WTC11 (cell line): ENCODE measurements around the gene MGAT5B. TPM values are rescaled to one million over a fixed set of nuclear protein-coding genes. Genes with fewer than 3 reads are reported as not detected.

Experiments
- ATAC-seq: fragments of 200-7000 bp; cut with Tn5 transposase; 2 replicates; pipeline ENCODE4 v1.10.0; 2021; ENCODE audit warnings: mild to moderate bottlenecking, moderate library complexity
- CTCF ChIA-PET: fragments of 300-600 bp; sonication (Branson Sonifier 250); formaldehyde crosslinking; loops from one replicate; lab custom pipeline; 2021; ENCODE audit warnings: antibody characterized with exemption; lab: Charles Lee
- POLR2A ChIA-PET: fragments of 350-600 bp; sonication (Branson Sonifier 250); formaldehyde crosslinking; loops from one replicate; lab custom pipeline; 2021; ENCODE audit warnings: antibody characterized with exemption; lab: Charles Lee
- DNase-seq: peaks from one replicate; pipeline ENCODE4 v3.0.0; 2021; ENCODE audit warnings: low spot score
- H3K27ac Mint-ChIP-seq: 2 replicates; pipeline ENCODE4 v1.8.0; 2021; ENCODE audit warnings: mixed read lengths
- H3K27me3 Mint-ChIP-seq: 2 replicates; pipeline ENCODE4 v1.8.0; 2021; ENCODE audit warnings: low read depth, mild to moderate bottlenecking, moderate library complexity, mixed read lengths
- H3K36me3 Mint-ChIP-seq: 2 replicates; pipeline ENCODE4 v1.8.0; 2021; ENCODE audit warnings: mixed read lengths
- H3K4me1 Mint-ChIP-seq: 2 replicates; pipeline ENCODE4 v1.8.0; 2022; ENCODE audit warnings: mixed read lengths
- H3K4me3 Mint-ChIP-seq: 2 replicates; pipeline ENCODE4 v1.8.0; 2021; ENCODE audit warnings: mild to moderate bottlenecking, moderate library complexity, mixed read lengths
- H3K9me3 Mint-ChIP-seq: 2 replicates; pipeline ENCODE4 v1.8.0; 2021; ENCODE audit warnings: mixed read lengths
- CBFB ChIP-seq: sonication (generic); formaldehyde crosslinking; IDR thresholded peaks from 2 replicates; pipeline ENCODE4 v1.8.1; 2022; ENCODE audit warnings: mild to moderate bottlenecking, low read depth, missing genetic modification reagents
- CREM ChIP-seq: sonication (generic); formaldehyde crosslinking; IDR thresholded peaks from 2 replicates; pipeline ENCODE4 v1.8.1; 2022; ENCODE audit warnings: mild to moderate bottlenecking, missing genetic modification reagents, moderate library complexity
- FOXK1 ChIP-seq: sonication (generic); formaldehyde crosslinking; IDR thresholded peaks from 2 replicates; pipeline ENCODE4 v1.8.0; 2022; ENCODE audit warnings: mild to moderate bottlenecking, moderate library complexity, missing genetic modification reagents
- JAZF1 ChIP-seq: fragments of 250-450 bp; sonication (Bioruptor Pico); IDR thresholded peaks from 2 replicates; pipeline ENCODE4 v1.9.0; 2021; ENCODE audit warnings: moderate library complexity, mild to moderate bottlenecking, inconsistent platforms
- KAT7 ChIP-seq: sonication (generic); formaldehyde crosslinking; IDR thresholded peaks from 2 replicates; pipeline ENCODE4 v1.8.1; 2023; ENCODE audit warnings: missing genetic modification reagents, mild to moderate bottlenecking, borderline replicate concordance
- NFATC4 ChIP-seq: fragments of 250-450 bp; sonication (Bioruptor Pico); IDR thresholded peaks from 2 replicates; pipeline ENCODE4 v1.9.0; 2021; ENCODE audit warnings: mild to moderate bottlenecking
- NFE2L1 ChIP-seq: sonication (generic); formaldehyde crosslinking; IDR thresholded peaks from 2 replicates; pipeline ENCODE4 v1.8.1; 2023; ENCODE audit warnings: missing genetic modification reagents
- NR1H2 ChIP-seq: sonication (generic); formaldehyde crosslinking; IDR thresholded peaks from 2 replicates; pipeline ENCODE4 v1.9.0; 2021; ENCODE audit warnings: mild to moderate bottlenecking, moderate library complexity, missing genetic modification reagents
- NR3C1 ChIP-seq: sonication (generic); formaldehyde crosslinking; conservative IDR thresholded peaks from 2 replicates; pipeline ENCODE4 v1.8.1; 2023; ENCODE audit warnings: low read depth, mild to moderate bottlenecking, missing genetic modification reagents
- SMAD3 ChIP-seq: sonication (generic); formaldehyde crosslinking; IDR thresholded peaks from 2 replicates; pipeline ENCODE4 v1.8.0; 2022; ENCODE audit warnings: missing genetic modification reagents, mild to moderate bottlenecking, borderline replicate concordance
- SMAD4 ChIP-seq: sonication (generic); formaldehyde crosslinking; IDR thresholded peaks from 2 replicates; pipeline ENCODE4 v1.8.0; 2022; ENCODE audit warnings: mild to moderate bottlenecking, missing genetic modification reagents
- TEAD1 ChIP-seq: sonication (generic); formaldehyde crosslinking; IDR thresholded peaks from 2 replicates; pipeline ENCODE4 v1.8.0; 2022; ENCODE audit warnings: mild to moderate bottlenecking, missing genetic modification reagents
- TP53 ChIP-seq: sonication (generic); formaldehyde crosslinking; IDR thresholded peaks from 2 replicates; pipeline ENCODE4 v1.8.1; 2023; ENCODE audit warnings: mild to moderate bottlenecking, missing genetic modification reagents
- ZNF263 ChIP-seq: sonication (generic); formaldehyde crosslinking; IDR thresholded peaks from 2 replicates; pipeline ENCODE4 v1.8.1; 2022; ENCODE audit warnings: low read depth, mild to moderate bottlenecking, moderate library complexity, missing genetic modification reagents
- ZNF396 ChIP-seq: fragments of 250-450 bp; sonication (Bioruptor Pico); IDR thresholded peaks from 2 replicates; pipeline ENCODE4 v1.8.0; 2021; ENCODE audit warnings: mild to moderate bottlenecking, moderate library complexity, borderline replicate concordance
- total RNA-seq: library from RNA; stranded (reverse); gene quantifications from 3 replicates; pipeline ENCODE4 v1.2.3, GENCODE V29; 2021
- TF ChIP-seq, protein P1 (sequence below): sonication (generic); formaldehyde crosslinking; IDR thresholded peaks from 2 replicates; pipeline ENCODE4 v1.8.1; 2023; ENCODE audit warnings: mild to moderate bottlenecking, missing genetic modification reagents, moderate library complexity
- TF ChIP-seq, protein P2 (sequence below): sonication (generic); formaldehyde crosslinking; IDR thresholded peaks from 2 replicates; pipeline ENCODE4 v1.8.1; 2022; ENCODE audit warnings: mild to moderate bottlenecking, moderate library complexity, missing genetic modification reagents
- TF ChIP-seq, protein P3 (sequence below): sonication (generic); formaldehyde crosslinking; IDR thresholded peaks from 2 replicates; pipeline ENCODE4 v1.8.1; 2022; ENCODE audit warnings: low read depth, missing genetic modification reagents, borderline replicate concordance
- TF ChIP-seq, protein P4 (sequence below): fragments of 250-450 bp; sonication (Bioruptor Pico); conservative IDR thresholded peaks from 2 replicates; pipeline ENCODE4 v1.9.0; 2021; ENCODE audit warnings: mild to moderate bottlenecking
- TF ChIP-seq, protein P5 (sequence below): sonication (generic); formaldehyde crosslinking; IDR thresholded peaks from 2 replicates; pipeline ENCODE4 v1.8.0; 2022; ENCODE audit warnings: mild to moderate bottlenecking, missing genetic modification reagents
- TF ChIP-seq, protein P6 (sequence below): sonication (generic); formaldehyde crosslinking; IDR thresholded peaks from 2 replicates; pipeline ENCODE4 v1.8.1; 2022; ENCODE audit warnings: missing genetic modification reagents, borderline replicate concordance
- TF ChIP-seq, protein P7 (sequence below): sonication (generic); formaldehyde crosslinking; IDR thresholded peaks from 2 replicates; pipeline ENCODE4 v1.8.1; 2023; ENCODE audit warnings: mild to moderate bottlenecking, moderate library complexity, missing genetic modification reagents

Gene MGAT5B
- total RNA-seq, 1 experiment from 2014 or later = 11.6 TPM

DNA sequence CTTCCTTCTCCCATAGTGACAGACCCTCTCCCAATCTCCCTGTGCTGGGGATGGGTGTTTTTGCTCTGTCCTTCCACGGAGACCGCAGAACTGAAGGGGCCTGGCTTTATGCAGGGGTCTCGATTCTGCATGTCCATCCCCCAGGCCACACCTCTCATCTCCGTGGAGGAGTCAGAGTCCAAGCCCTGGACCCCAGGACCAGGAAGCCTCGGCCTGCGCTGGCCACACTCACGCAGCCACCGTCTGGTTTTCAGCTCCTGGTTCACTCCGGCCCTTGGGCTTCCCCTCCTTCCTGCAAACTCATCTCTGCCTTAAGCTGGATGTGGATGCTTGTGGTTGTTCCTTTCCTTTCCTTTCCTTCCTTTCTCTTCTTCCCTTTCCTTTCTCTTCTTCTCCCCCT is 90.8 kb downstream of the MGAT5B start:
- TF ChIP-seq NR1H2 (no peak), NFE2L1 (CRISPR knock-in tag) (no peak), CBFB (CRISPR knock-in tag) (no peak), NR3C1 (CRISPR knock-in tag) (no peak), CREM (CRISPR knock-in tag) (no peak), SMAD4 (CRISPR knock-in tag) (no peak), JAZF1 (CRISPR knock-in tag) (no peak), ZNF263 (CRISPR knock-in tag) (no peak), KAT7 (no peak)
- TF ChIP-seq, protein P1, sequence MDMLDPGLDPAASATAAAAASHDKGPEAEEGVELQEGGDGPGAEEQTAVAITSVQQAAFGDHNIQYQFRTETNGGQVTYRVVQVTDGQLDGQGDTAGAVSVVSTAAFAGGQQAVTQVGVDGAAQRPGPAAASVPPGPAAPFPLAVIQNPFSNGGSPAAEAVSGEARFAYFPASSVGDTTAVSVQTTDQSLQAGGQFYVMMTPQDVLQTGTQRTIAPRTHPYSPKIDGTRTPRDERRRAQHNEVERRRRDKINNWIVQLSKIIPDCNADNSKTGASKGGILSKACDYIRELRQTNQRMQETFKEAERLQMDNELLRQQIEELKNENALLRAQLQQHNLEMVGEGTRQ (CRISPR knock-in tag) = no peak
- TF ChIP-seq, protein P2, sequence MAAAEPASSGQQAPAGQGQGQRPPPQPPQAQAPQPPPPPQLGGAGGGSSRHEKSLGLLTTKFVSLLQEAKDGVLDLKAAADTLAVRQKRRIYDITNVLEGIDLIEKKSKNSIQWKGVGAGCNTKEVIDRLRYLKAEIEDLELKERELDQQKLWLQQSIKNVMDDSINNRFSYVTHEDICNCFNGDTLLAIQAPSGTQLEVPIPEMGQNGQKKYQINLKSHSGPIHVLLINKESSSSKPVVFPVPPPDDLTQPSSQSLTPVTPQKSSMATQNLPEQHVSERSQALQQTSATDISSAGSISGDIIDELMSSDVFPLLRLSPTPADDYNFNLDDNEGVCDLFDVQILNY = no peak
- TF ChIP-seq, protein P3, sequence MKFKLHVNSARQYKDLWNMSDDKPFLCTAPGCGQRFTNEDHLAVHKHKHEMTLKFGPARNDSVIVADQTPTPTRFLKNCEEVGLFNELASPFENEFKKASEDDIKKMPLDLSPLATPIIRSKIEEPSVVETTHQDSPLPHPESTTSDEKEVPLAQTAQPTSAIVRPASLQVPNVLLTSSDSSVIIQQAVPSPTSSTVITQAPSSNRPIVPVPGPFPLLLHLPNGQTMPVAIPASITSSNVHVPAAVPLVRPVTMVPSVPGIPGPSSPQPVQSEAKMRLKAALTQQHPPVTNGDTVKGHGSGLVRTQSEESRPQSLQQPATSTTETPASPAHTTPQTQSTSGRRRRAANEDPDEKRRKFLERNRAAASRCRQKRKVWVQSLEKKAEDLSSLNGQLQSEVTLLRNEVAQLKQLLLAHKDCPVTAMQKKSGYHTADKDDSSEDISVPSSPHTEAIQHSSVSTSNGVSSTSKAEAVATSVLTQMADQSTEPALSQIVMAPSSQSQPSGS (CRISPR knock-in tag) = no peak
- TF ChIP-seq, protein P4, sequence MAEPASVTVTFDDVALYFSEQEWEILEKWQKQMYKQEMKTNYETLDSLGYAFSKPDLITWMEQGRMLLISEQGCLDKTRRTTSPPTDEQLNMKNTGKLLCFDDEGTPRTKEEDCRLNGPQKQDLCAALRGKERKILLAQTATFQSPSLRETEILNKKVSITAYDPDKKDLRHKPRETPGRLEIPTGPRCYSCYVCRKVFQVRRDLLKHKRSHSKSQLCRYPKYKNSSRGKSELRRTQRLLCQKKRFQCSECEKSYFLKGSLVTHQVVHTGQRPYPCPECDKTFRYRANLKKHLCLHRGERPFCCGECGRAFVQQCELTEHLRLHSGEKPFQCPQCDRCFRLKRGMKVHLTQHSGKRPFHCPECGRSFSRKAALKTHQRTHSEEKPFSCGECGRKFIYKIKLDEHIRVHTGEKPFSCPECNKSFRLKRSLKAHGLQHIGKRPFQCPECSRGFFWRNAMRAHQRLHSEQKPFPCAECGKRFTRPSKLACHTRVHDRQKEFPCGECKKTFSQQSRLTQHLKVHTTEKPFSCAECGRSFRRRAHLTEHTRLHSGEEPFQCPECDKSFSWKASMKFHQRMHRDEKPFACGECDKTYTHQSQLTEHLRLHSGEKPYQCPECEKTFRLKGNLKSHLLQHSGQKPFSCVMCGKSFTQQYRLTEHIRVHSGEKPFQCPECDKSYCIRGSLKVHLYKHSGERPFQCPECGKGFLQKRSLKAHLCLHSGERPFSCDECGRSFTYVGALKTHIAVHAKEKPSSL (CRISPR knock-in tag) = no peak
- TF ChIP-seq, protein P5, sequence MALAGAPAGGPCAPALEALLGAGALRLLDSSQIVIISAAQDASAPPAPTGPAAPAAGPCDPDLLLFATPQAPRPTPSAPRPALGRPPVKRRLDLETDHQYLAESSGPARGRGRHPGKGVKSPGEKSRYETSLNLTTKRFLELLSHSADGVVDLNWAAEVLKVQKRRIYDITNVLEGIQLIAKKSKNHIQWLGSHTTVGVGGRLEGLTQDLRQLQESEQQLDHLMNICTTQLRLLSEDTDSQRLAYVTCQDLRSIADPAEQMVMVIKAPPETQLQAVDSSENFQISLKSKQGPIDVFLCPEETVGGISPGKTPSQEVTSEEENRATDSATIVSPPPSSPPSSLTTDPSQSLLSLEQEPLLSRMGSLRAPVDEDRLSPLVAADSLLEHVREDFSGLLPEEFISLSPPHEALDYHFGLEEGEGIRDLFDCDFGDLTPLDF (CRISPR knock-in tag) = no peak
- Mint-ChIP-seq H3K4me3 (no peak overlapping the region), H3K36me3 (peaks cover 9% of the 10 kb centered on the region; the same call in 1 of the 2 replicates), H3K27me3 (no peaks in the 10 kb centered on the region), H3K27ac (peak overlapping the region; percentile 10), H3K4me1 (peaks cover 22% of the 10 kb centered on the region), H3K9me3 (no peaks in the 10 kb centered on the region)
- ChIA-PET CTCF (interaction anchor here (1.0 to 1.8 kb wide), 3 partner anchors 19 to 278 kb away, joined by 4 to 5 read pairs (median 5); no protein-coding TSS in a partner anchor), POLR2A (no interaction called here)
- no peak for ATAC-seq
- DNase-seq = no peak

DNA sequence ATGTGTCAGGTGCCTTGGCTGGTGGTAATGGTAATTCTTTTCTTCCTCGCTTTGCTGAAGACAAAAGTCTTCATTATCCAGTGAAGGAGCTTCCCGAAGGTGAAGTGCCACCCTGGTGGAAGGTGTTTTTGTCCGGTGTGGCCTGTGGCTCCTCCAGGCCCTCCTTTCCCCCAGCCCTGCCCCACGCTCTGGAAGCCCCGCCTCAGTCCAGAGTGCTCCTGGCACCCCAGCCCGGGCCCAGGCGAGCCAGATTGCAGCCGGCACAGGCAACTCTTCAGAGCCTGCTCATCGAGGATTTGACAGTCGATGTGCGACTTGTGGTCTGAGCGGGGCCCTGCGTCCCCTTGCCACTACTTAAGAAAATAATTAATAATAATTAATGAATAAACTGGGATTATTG is 93.7 kb downstream of the MGAT5B start:
- no peak overlapping the region for H3K27ac Mint-ChIP-seq
- peaks cover 36% of the 10 kb centered on the region for H3K4me1 Mint-ChIP-seq
- peaks cover 10% of the 10 kb centered on the region; the same call in 1 of the 2 replicates for H3K36me3 Mint-ChIP-seq
- TF ChIP-seq TP53 (CRISPR knock-in tag) (no peak), FOXK1 (no peak)
- no peak for ATAC-seq
- no peaks in the 10 kb centered on the region for H3K9me3 Mint-ChIP-seq
- ChIA-PET POLR2A (no interaction called here), CTCF (interaction anchor here (0.7 kb wide), 1 partner anchor 10 kb away, joined by 4 read pairs; no protein-coding TSS in a partner anchor)
- DNase-seq = no peak
- H3K4me3 Mint-ChIP-seq = no peak overlapping the region
- H3K27me3 Mint-ChIP-seq = no peaks in the 10 kb centered on the region

DNA sequence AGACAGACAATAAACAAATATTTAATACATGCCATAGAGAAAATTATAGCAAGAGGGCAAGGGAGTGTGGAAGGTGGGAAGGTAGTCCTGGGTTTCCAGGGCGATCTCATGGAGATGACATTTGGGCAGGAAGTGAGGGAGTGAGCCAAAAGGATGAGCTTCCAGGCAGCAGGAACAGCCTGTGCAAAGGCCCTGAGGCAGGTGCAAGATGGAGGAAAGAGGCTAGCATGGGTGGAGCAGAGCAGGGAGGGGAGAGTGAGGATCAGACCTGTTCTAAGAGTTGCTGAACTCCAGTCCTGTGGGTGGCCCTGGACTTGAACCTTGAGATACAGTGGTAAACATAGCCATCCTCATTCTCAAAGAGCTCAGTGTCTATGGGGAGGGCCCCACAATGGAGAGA is 94.7 kb downstream of the MGAT5B start:
- ChIA-PET POLR2A (no interaction called here), CTCF (interaction anchor here (0.7 kb wide), 1 partner anchor 93 kb away, joined by 3 read pairs; no protein-coding TSS in a partner anchor)
- no peaks in the 10 kb centered on the region for H3K9me3 Mint-ChIP-seq
- peaks cover 10% of the 10 kb centered on the region; the same call in 1 of the 2 replicates for H3K36me3 Mint-ChIP-seq
- H3K27ac Mint-ChIP-seq = no peak overlapping the region
- H3K27me3 Mint-ChIP-seq = no peaks in the 10 kb centered on the region
- no peak for DNase-seq
- H3K4me1 Mint-ChIP-seq = peaks cover 34% of the 10 kb centered on the region
- no peak overlapping the region for H3K4me3 Mint-ChIP-seq
- no peak for ATAC-seq
- TF ChIP-seq, protein P1 (CRISPR knock-in tag) = no peak
- TF ChIP-seq NFATC4 (CRISPR knock-in tag) = no peak
- no peak for TF ChIP-seq ZNF396 (CRISPR knock-in tag)
- TF ChIP-seq TEAD1 (CRISPR knock-in tag) = no peak
- TF ChIP-seq, protein P6, sequence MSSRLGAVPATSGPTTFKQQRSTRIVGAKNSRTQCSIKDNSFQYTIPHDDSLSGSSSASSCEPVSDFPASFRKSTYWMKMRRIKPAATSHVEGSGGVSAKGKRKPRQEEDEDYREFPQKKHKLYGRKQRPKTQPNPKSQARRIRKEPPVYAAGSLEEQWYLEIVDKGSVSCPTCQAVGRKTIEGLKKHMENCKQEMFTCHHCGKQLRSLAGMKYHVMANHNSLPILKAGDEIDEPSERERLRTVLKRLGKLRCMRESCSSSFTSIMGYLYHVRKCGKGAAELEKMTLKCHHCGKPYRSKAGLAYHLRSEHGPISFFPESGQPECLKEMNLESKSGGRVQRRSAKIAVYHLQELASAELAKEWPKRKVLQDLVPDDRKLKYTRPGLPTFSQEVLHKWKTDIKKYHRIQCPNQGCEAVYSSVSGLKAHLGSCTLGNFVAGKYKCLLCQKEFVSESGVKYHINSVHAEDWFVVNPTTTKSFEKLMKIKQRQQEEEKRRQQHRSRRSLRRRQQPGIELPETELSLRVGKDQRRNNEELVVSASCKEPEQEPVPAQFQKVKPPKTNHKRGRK (CRISPR knock-in tag) = no peak
- TF ChIP-seq, protein P7, sequence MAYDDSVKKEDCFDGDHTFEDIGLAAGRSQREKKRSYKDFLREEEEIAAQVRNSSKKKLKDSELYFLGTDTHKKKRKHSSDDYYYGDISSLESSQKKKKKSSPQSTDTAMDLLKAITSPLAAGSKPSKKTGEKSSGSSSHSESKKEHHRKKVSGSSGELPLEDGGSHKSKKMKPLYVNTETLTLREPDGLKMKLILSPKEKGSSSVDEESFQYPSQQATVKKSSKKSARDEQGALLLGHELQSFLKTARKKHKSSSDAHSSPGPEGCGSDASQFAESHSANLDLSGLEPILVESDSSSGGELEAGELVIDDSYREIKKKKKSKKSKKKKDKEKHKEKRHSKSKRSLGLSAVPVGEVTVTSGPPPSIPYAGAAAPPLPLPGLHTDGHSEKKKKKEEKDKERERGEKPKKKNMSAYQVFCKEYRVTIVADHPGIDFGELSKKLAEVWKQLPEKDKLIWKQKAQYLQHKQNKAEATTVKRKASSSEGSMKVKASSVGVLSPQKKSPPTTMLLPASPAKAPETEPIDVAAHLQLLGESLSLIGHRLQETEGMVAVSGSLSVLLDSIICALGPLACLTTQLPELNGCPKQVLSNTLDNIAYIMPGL (CRISPR knock-in tag) = no peak
- TF ChIP-seq SMAD3 = no peak
- no peak for TF ChIP-seq TP53 (CRISPR knock-in tag)
